T-helper 1 cell treated with Interleukin-12 subunit alpha and Interleukin-12 subunit beta and Interleukin-4 antibody, amounts not matched to agents 30 μg/mL and 1 μg/mL, for 36 hours (primary cell): Measurements from ENCODE around the gene SIVA1.

Source experiments
- H3K27ac Mint-ChIP-seq: one replicate; pipeline ENCODE4 v1.8.0; 2021; ENCODE audit warnings: mild to moderate bottlenecking, mixed read lengths
- H3K27me3 Mint-ChIP-seq: one replicate; pipeline ENCODE4 v1.8.0; 2021; ENCODE audit warnings: low read depth, mixed read lengths
- H3K36me3 Mint-ChIP-seq: one replicate; pipeline ENCODE4 v1.8.0; 2021; ENCODE audit warnings: low read depth, mixed read lengths
- H3K4me1 Mint-ChIP-seq: one replicate; pipeline ENCODE4 v1.8.0; 2021; ENCODE audit warnings: low read depth, mixed read lengths
- H3K4me3 Mint-ChIP-seq: one replicate; pipeline ENCODE4 v1.8.0; 2021; ENCODE audit warnings: mild to moderate bottlenecking, moderate library complexity, mixed read lengths
- H3K9me3 Mint-ChIP-seq: one replicate; pipeline ENCODE4 v1.8.0; 2021; ENCODE audit warnings: mixed read lengths

Gene SIVA1

DNA sequence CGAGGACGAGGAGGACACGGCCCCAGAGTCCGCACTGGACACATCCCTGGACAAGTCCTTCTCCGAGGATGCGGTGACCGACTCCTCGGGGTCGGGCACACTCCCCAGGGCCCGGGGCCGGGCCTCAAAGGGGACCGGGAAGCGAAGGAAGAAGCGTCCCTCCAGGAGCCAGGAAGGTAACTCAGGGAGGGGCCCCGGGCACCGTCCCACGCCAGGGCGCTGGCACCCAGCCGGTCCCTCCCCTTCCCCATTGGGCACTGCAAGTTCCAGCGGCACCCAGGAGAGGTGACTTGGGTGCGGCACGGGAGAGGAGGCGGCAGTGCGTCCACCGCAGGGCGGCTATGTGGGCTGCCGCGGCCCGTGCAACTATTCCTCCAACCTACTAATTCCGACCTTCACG lies 38.3 kb upstream of the SIVA1 start:
- Mint-ChIP-seq H3K4me1 (no peaks in the 10 kb centered on the region), H3K27me3 (no peaks in the 10 kb centered on the region), H3K4me3 (no peak overlapping the region), H3K27ac (no peak overlapping the region), H3K9me3 (no peaks in the 10 kb centered on the region), H3K36me3 (peaks cover 11% of the 10 kb centered on the region)

DNA sequence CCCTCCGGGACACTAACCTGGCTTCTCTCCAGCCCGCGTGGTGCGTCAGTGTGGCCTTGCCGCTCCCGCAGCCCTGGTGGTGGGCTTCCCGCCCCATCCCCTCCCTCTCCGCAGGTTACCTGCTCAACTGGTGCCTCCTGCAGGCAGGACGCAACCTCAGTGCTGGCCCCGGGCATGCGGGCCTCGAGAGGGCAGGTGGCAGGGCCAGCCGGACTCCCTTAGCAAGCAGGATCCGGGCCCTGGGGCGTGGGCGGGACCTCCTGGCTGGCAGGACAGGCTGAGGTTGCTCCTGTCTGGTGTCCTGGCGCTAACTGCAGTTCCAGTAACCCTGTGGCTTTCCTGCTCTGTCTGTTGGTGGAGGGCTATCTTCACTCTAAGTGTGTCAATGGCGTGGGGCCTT lies 37.5 kb upstream of the SIVA1 start:
- Mint-ChIP-seq H3K27ac (no peak overlapping the region), H3K4me3 (no peak overlapping the region), H3K27me3 (no peaks in the 10 kb centered on the region), H3K4me1 (peaks cover 2% of the 10 kb centered on the region), H3K36me3 (peaks cover 8% of the 10 kb centered on the region), H3K9me3 (no peaks in the 10 kb centered on the region)

DNA sequence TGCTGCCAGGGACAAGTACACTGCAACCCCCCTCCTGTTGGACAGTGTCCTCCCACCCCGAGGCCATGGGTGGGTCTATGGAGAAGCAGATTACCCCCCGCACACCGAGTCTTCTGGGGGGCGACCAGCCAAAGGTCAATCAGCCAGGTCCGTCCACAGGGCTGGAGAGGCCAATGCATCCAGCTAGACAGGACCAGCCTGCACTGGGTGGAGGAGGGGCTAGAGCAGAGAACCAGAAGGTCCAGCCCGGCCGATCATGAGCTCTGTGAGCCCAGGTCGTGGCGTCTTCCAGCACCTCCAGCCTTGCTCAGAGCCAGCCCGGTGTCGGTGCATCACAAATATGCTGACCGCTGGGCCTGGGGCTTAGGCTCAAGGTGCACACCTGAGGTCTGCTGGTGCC lies 37.1 kb upstream of the SIVA1 start:
- Mint-ChIP-seq H3K27me3 (no peaks in the 10 kb centered on the region), H3K27ac (no peak overlapping the region), H3K4me1 (peaks cover 2% of the 10 kb centered on the region), H3K36me3 (peaks cover 7% of the 10 kb centered on the region), H3K9me3 (no peaks in the 10 kb centered on the region), H3K4me3 (no peak overlapping the region)

DNA sequence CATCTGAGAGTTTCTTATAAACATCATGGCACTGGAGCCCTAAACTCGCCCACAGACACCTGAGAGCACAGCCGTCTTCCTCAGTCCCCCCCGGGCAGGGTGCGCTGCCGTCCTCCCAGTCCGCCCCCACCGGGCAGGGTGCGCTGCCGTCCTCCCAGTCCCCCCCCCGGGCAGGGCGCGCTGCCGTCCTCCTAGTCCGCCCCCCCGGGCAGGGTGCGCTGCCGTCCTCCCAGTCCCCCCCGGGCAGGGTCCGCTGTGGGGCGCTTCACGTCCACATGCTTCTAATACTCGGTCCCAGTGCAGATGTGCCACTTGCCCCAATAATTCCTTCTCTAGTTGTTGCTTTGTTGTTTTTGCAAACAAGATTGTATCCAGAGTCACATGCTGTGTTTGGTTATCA lies 35.8 kb upstream of the SIVA1 start:
- Mint-ChIP-seq H3K36me3 (peaks cover 7% of the 10 kb centered on the region), H3K4me1 (peaks cover 2% of the 10 kb centered on the region), H3K27me3 (no peaks in the 10 kb centered on the region), H3K27ac (peak overlapping the region; percentile 45), H3K9me3 (no peaks in the 10 kb centered on the region), H3K4me3 (no peak overlapping the region)

DNA sequence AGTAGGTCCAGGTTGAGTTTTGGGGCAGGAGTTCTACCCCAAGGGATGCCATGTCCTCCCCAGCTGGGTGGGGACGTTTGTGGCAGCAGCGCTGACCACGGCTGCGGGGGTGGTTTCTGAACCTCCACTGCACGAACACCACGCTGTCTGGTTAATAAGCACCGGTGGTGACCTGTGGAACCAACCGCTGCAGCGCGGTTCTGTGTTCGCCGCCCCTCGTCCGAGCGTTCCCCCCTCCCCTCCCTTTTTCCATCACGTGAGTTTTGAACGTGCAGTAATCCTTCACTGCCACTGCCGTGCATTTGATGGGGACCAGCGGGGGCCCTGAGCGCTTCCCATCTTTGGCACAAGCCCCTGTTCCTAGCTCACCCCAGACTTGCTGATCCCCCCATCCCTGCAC lies 35.3 kb upstream of the SIVA1 start:
- Mint-ChIP-seq H3K27ac (no peak overlapping the region), H3K9me3 (no peaks in the 10 kb centered on the region), H3K36me3 (peaks cover 7% of the 10 kb centered on the region), H3K4me1 (peaks cover 2% of the 10 kb centered on the region), H3K27me3 (no peaks in the 10 kb centered on the region), H3K4me3 (no peak overlapping the region)

DNA sequence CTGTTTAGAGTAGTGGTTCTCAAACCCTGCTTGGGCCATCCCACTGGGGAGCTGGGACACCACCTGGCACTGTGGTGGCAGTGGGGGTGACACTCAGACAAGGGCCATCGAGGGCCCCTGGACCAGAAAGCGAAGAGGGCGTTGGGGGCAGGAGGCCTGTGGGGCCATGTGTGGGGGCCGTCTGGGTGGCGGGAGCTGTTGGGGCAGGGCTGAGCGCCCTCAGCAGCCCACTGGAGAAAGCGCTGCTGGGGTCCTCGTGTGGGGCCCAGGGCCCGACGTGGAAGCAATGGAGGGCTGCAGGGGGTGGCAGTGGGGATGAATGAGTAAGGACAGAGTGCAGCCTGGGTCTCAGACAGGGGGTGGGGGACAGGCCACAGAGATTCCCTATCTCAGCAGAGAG lies 34.8 kb upstream of the SIVA1 start:
- Mint-ChIP-seq H3K36me3 (peaks cover 7% of the 10 kb centered on the region), H3K4me3 (no peak overlapping the region), H3K27ac (no peak overlapping the region)

DNA sequence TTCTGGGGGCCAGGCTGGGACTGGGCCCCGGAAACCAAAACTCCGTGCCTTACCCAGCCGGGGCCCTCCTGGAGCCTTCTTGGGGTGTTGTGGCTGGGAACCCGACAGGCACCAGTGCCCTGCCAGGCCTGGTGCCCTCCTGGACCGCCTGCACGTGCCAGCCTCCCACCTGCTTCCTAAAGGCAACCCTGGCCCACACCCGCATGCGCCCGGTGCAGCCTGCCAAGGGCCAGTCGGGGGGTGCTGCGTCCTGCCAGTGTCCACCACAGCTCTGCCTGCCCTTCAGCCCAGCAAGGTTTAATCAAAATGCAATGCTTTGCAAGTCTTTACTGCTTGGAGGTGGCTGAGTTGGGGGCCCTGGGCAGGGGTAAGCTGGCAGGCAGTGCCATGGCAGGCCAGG lies 34.1 kb upstream of the SIVA1 start:
- H3K4me3 Mint-ChIP-seq, result no peak overlapping the region
- H3K27me3 Mint-ChIP-seq, result no peaks in the 10 kb centered on the region
- H3K9me3 Mint-ChIP-seq, result no peaks in the 10 kb centered on the region
- peaks cover 7% of the 10 kb centered on the region for H3K36me3 Mint-ChIP-seq
- H3K27ac Mint-ChIP-seq, result no peak overlapping the region
- H3K4me1 Mint-ChIP-seq, result peaks cover 2% of the 10 kb centered on the region

More for the DNA sequence above, 34.8 kb upstream of the SIVA1 start:
- Mint-ChIP-seq H3K4me1 (peaks cover 2% of the 10 kb centered on the region), H3K9me3 (no peaks in the 10 kb centered on the region), H3K27me3 (no peaks in the 10 kb centered on the region)

DNA sequence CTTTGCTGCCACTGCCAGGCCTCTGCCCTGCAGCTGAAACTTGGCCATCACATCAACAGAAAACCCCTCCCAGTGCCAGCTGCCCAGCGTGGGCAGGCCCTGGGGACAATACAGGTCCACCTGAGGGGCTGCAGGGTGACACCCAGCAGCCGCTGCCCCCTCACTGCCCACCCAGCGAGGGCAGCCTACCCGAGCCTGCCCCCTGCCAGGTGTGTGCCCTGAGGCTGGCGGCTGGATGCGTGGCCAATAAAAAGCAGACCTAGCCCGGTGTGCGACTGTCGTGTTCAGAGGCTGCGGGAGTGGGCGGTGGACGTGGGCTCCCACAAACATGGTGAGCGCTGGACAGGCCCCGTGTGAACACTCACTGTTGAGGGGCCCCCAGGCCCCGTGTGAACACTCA lies 33.6 kb upstream of the SIVA1 start:
- Mint-ChIP-seq H3K9me3 (no peaks in the 10 kb centered on the region), H3K27ac (no peak overlapping the region), H3K27me3 (no peaks in the 10 kb centered on the region), H3K4me3 (no peak overlapping the region), H3K36me3 (peaks cover 7% of the 10 kb centered on the region), H3K4me1 (peaks cover 2% of the 10 kb centered on the region)

DNA sequence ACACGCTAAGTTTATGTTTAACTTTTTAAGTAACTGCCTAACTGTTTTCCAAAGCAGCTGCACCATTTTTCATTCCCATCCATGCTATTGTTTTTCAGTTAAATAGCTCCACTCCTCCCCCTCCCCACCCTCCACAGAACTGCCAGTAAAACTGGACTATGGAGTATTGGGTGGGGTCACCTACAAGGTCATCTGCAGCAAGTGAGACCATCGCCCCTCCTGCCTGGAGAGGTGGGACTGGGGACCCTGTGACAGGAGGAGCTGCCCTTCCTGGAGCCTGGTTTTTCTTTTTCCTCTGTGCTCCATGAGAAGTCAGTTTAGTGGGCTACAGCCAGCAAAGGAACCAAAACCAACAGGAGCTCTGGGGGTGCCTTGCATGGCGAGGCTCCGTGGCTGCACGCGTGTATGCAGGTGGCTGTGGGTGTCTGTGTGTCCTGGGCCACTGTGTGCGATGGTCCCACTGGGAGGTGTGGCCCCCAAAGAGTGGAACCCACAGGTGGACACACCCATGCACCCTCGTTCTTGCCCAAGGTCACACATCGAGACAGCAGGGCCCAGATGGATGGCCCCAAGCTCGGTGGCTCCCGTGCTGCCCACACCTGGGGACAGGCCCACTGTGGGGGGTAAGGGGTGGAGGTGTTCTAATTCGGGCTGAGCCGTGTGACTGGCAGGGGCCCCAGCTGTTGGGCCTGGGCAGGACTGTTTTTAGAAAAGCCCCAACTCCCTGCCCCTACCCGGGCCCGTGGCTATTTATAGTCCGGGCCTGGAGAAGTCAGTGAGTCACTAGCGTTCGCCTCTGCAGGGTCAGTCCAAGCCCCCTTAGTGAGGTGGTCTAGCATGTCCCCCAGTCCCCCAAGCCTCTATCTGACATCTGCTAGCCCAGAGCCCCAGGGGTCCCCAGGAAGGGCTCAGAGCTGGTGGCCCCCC lies 31.2 kb upstream of the SIVA1 start:
- H3K27ac Mint-ChIP-seq, result no peak overlapping the region
- H3K36me3 Mint-ChIP-seq, result peaks cover 4% of the 10 kb centered on the region
- H3K9me3 Mint-ChIP-seq, result no peaks in the 10 kb centered on the region
- H3K4me3 Mint-ChIP-seq, result no peak overlapping the region
- H3K4me1 Mint-ChIP-seq, result peaks cover 2% of the 10 kb centered on the region
- H3K27me3 Mint-ChIP-seq, result no peaks in the 10 kb centered on the region

DNA sequence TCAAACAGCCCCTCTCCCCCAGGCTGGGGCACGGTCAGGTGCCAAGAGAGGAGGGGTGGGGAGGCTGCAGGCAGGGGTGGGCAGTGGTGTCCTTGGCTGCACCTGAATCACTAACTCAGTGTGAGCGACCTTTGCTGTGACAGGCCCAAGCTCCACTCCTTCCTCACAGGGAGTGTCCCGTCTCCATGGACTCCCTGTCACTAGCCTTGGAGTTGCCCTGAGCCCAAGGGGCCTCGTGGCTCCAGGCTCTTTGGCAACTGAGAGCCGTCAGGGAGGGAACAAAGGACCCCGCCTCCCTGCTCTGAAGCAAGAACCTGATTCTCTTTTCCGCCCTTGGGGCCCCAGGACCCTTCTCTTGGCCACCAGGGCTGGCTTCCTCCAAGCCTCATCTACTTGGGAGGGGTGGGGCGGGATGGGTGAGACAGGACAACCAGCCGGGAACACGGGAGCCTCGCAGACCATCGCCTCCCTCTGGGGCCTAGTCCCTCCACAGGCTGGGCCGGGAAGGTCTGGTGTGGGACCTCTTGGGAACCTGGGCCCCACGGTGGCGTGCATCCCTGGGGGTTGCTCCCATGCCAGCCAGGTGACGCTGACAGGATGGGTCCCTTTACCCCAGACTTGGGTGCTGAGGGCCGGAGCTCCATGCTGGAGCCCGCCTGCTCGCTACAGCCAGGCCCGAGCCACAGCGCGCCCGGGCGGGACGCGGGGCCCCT lies 29.9 kb upstream of the SIVA1 start:
- H3K9me3 Mint-ChIP-seq, result no peaks in the 10 kb centered on the region
- H3K4me1 Mint-ChIP-seq, result peaks cover 2% of the 10 kb centered on the region
- no peak overlapping the region for H3K27ac Mint-ChIP-seq
- no peaks in the 10 kb centered on the region for H3K27me3 Mint-ChIP-seq
- H3K4me3 Mint-ChIP-seq, result no peak overlapping the region
- H3K36me3 Mint-ChIP-seq, result no peaks in the 10 kb centered on the region

DNA sequence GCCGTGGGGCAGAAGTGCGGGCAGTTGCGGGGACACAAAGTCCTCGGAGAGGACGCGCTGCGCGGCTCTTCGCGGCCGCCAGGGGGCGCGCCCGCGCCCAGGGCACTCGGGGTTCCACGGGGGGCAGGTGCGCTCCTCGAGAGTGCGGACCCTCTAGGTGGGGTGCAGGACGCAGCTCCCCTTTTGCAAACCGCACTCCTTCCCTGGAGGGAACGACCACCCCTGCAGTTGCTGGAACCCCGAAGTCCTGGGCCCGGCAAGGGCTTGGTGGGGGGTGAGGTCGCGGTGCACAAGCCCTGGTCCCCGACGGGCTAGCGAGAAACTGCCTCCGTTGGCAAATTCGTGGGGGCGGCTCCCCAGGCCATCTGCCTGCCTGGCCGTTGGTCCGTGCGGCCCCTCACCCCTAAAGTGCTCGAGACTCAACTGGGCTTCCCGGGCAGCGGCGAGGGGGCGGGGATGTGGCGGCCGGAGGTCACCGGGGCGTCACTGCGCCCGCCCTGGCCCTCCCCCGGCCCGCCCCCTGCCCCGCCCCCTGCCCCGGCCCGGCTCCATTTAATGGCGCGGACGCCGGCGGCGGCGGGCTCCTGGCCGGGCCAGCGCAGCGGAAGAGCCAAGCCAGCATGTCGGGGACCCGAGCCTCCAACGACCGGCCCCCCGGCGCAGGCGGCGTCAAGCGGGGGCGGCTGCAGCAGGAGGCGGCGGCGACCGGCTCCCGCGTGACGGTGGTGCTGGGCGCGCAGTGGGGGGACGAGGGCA lies 29.1 kb upstream of the SIVA1 start, which contains the start of gene ADSS1:
ADSS1 (plus strand) TSS at position 579 of the 756 bp plus-strand sequence; CDS start at position 621, 42 bp downstream.
- Mint-ChIP-seq H3K36me3 (no peaks in the 10 kb centered on the region), H3K4me1 (peaks cover 2% of the 10 kb centered on the region), H3K4me3 (peak within 1 kb of the TSS; percentile 44), H3K27me3 (no peaks in the 10 kb centered on the region), H3K27ac (no peak within 1 kb of the TSS), H3K9me3 (no peaks in the 10 kb centered on the region)

DNA sequence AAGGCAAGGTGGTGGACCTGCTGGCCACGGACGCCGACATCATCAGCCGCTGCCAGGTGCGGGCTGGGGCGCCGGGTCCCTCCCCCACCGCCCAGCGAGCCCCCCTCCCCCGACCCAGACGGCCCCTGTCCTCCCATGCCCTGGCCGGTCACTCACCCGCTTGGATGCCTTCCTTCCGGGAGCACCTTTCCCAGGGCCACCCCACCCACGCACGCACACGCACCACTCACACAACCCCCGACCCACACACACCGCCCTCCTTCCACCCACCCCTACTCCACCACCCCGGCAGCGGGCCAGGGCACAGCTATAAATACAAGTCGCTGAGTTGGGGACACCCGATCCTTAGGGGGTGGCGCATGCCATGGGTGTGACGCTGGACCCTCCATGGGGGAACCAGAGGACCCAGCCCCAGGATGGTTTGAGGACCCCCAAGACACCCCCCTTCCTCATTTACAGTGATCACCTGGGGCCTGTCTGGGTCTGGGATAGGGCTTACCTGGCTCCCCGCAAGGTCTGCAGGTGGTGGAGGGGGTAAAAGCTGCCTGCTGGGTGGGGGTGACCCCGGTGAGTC lies 28.5 kb upstream of the SIVA1 start:
- Mint-ChIP-seq H3K27me3 (no peaks in the 10 kb centered on the region), H3K4me3 (no peak overlapping the region), H3K9me3 (no peaks in the 10 kb centered on the region), H3K27ac (no peak overlapping the region), H3K36me3 (no peaks in the 10 kb centered on the region), H3K4me1 (peaks cover 2% of the 10 kb centered on the region)

DNA sequence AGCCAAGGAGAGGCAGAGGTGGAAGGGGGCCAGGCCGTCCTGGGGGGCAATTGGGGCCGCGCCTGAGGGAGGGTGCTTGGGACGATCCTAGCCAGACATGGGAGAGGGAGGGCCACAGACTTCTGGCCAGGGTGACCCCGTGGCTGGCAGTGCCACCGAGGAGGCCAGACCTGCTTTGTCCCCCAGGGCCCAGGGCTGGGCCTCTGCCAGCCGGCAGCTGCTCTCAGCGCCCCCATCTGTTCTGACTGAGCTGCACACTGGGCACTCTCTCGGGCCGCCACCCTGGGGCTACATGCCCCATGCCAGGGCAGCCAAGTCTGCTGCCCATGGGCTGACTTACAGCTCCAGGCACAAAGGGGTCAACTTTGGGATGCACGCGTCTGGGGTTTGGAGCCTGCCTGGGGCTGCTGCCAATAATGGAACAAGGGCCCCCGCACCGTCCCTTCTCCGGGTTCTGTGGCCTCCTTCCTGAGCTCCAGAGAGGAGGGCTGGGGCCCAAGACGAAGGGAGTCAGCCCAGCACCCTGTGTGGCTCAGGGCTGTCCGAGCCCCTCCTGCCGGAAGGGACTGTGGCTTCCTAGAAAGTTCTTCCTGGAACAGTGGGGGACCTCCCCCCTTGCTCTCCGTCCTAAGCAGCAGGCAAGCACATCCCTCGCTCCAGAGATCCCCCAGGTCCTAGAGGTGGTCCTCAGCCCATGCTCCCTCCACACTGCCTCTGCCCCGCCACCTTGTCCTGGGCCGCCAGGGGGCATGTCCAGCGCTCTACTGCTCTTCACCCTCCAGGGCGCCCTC lies 27.8 kb upstream of the SIVA1 start:
- Mint-ChIP-seq H3K4me1 (no peaks in the 10 kb centered on the region), H3K36me3 (no peaks in the 10 kb centered on the region), H3K27me3 (no peaks in the 10 kb centered on the region), H3K27ac (no peak overlapping the region), H3K4me3 (peak overlapping the region; percentile 37), H3K9me3 (no peaks in the 10 kb centered on the region)
